Activated CD8-positive, alpha-beta memory T cell treated with anti-CD3 and anti-CD28 coated beads for 24 hours (primary cell): ENCODE results near the gene ISG20L2.
A peak's percentile ranks its signal among the peaks of the same experiment; 100 is the strongest.

ENCODE experiments used
- DNase-seq: peaks from one replicate; pipeline ENCODE4 v3.0.0-alpha.2; 2020

The ISG20L2 gene

DNA sequence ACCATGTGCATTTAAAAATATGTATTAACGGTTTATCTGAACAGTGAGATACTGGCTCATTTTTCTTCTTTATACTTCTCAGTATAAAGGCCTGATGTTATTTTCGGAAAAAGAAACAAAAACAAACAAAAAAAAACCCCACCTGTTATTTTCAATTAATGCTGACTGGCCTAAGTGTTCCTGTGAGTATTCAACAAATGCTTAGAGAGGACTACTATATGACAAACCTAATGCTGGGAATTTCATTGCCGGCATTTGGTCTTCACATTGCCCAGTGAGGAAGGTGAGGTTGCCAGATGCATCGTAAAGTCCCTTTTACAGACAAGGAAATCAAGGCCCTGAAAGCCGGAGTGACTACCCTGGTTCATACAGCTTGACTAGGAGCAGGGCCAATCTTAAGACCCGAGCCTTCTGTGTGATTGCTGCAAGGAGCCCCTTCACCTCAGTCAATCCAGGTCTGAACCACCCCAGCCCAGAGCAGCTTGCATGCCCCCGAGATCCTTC is 11.7 kb upstream of the ISG20L2 start:
- no peak for DNase-seq

- DNase-seq: no peak
Measured at GRCh38 chr1:156738916-156739315, 10.3 kb upstream of the ISG20L2 start.

- DNase-seq: no peak
Measured at GRCh38 chr1:156738407-156738806, 9.8 kb upstream of the ISG20L2 start.

- DNase-seq: no peak
Measured at GRCh38 chr1:156733989-156734584, 5.5 kb upstream of the ISG20L2 start.

DNA sequence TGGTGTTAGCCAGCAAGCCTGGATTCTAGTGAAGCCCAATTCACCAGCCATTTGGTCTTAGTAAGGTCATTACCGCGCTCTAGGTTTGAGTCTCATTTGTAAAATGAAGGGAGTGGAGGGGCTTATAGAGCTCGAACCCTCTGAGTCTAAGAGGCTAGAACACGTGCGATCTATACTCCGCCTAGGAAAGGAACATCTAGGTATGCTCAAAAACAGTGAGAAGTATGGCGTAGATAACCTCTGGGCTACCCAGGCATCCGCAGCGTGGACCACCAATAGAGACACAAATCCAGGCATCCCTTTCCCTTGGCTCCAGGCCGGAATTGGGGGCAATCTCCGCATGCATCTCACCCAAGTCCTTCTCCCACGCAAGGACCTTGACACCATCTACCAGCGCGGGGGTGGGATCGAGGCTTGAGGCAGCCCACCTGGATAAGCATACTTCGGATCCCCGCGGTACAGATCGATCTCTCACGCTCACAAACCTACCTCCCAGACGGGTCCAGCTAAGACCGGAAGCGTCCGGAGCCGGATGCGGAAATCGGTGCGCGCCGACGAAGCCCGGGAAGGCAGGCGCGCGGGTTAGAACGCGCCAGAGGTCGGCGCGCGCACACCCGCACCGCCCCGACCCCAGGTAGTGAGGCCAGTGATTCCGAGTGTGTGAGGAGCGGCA is 504 bp downstream of the ISG20L2 start, which contains the start of gene METTL25B:
Gene METTL25B, plus strand, starts transcription at position 544 of the 673 bp plus-strand sequence. CDS start 636 bp downstream, outside the sequence.
- DNase-seq: peak; percentile 91

GRCh38 chr1:156727492-156727891 is 1.1 kb downstream of the ISG20L2 start:
- no peak for DNase-seq

DNA sequence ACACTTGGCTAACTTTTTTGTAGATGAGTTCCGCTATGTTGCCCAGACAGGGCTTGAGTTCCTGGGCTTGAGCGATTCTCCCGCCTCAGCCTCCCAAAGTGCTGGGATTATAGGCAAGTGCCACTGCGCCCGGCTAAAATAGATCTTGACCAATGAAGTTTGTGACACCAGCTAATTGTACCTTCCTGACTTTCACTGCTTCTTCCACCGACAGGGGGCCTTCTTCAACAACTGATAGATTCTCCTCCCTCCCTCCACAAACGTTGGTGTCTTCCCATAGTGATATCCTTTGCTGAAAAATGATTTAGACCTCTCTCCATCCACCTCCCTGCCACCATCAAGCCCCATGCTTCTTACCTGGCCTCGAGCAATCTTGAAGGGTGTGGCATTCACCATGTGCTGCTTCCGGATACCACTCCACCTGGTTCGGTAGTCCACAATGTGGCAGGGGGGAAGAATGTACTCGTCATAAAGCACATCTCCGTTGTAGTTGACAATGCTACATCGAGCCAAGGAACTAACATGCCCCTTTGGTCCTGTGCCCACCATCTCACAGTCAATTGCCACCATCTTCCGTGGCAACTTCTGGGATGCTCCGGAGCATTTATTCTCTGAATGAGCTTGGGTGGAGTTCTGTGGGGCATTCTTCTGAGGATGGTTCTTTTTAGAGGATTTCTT is 1.9 kb downstream of the ISG20L2 start:
- peak; percentile 79 for DNase-seq

- peak; percentile 89 for DNase-seq
Measured at GRCh38 chr1:156725683-156726280, 2.8 kb downstream of the ISG20L2 start.

DNA sequence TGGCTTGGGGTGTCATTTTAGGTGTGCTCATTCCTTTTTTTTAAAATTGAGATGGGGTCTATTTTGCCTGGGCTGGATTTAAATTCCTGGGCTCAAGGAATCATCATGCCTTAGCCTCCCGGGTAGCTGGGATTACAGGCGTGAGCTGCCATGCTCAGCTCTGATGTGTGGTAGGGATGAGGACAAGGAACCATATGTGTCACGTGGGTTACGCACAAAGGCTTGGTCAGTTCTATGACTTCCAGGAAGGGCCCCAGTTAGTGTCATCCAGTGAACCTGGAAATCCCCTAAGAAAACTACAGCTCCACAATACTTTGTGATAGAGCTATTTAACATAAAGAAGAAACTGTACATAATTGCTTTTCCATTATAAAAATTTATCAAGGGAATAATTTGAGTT is 7.0 kb downstream of the ISG20L2 start:
- DNase-seq: no peak

DNA sequence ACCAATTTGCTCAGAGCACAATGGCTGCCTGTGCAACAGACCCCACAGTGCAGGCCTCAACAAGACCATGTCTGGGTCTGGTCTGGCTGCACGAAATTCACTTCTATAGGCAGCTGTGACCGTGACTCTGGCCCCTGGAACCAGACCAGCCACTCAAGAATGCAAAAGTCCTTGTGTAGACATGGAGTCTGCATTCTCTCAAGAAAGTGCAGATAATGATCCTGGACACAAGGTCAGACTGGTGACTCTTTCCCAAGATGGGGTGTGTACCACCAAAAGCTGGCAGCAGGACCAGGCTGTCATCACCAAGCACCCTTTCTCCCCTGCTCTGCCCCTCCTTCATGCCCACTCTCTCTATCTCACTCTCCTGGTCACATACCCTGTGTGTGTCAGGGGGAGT is 7.4 kb downstream of the ISG20L2 start:
- DNase-seq: no peak

DNA sequence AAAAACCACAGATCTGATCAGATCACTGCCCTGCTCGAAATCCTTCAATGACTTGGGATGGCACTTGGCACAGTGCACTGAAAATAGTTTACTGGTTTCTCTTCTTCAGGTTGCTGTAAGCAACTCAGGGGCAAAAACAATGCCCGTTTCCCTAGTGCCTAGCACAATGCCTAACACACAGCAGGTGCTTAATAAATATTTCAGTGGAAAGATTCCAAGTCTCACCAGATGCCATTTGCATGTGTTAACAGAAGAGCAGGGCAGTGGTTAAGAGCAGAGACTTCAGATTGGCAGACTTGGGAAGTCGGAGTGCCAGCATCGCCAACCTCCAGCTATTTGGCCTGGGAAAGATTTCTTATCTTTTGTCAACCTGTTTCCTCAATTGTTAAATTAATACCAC is 11.2 kb downstream of the ISG20L2 start:
- no peak for DNase-seq

DNA sequence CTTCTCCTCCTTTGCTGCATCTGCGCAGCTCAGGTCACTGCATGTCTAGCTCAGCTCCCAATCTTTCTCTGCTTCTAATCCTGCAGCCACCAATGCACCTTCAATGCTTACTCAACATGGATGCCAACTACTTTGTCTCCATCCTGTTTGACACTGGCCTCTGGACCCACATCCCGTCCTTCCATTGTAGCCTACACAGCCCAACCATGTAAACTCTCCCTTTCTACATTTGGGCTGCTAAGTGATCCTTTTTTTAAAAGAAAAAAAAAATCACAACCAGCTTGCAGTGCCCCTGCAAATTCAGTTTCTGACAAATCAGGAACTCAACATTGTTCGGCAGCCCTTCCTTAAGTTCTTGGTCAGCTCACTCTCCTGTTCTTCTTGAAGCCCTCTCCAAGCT is 13.7 kb downstream of the ISG20L2 start:
- no peak for DNase-seq

- no peak for DNase-seq
Measured at GRCh38 chr1:156712626-156713025, 15.9 kb downstream of the ISG20L2 start.

DNA sequence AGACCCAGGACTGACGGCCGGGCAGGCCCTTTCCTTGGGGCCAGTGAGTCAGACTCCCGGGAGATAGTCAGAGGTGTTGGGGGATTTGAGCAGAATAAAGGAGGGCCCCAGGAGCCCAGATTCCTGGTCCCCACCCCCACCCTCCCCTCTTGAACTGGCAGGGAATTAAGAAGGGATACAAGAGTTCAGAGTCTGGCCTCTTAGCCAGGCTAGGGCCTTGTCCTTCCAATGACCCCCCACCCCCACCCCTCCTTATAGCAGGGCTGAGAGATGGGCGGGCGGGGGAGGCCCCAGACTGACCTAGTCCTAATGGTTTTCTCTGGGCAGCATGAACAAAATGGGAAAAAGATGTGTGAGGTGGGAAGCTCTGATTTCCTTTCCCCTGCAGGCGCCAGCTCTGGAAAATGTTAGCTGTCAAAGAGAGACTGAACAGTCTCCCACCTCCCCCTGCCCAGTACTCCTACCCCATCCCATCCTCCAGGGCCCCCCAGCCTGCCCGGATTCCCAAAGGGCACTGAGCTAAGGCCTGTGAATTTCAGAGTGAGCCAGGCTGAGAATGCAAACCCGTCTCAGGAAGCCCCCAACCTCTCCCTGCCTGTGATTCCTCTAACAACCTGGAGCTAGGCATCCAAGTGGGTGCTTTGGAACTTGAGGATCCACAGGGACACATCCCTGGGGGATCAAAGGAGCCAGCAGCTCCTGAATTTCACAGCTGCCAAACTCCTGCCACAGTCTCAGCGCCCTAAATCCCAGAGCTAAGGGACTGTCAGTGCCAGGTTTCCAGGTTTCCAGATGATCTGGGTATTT is 17.4 kb downstream of the ISG20L2 start:
- DNase-seq: no peak

- DNase-seq: no peak
Measured at GRCh38 chr1:156709757-156710489, 18.6 kb downstream of the ISG20L2 start.

GRCh38 chr1:156709031-156709430 is 19.5 kb downstream of the ISG20L2 start:
- no peak for DNase-seq

DNA sequence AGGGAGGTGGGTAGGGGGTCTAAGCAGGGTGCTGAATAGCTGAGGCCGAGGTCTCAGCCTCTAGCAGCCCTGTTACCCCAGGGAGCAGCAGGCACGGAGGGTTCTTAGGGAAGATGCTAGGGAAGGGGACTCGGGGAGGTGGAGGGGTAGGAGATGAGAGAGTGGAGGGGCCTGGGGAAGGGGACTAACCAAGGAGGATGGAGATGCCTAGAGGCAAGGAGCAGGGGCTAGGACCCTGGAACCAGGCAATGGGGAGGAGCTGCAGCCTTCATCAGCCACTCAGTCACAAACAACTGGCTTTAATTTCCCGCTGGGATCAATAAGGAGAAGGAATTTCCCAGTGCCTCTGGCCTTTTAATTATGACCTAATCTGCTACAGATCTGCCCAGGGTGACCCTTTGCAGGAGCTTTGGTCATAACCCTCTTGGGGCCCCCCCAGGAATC is 20.3 kb downstream of the ISG20L2 start:
- DNase-seq: no peak

GRCh38 chr1:156707417-156708217 is 20.9 kb downstream of the ISG20L2 start:
- no peak for DNase-seq

DNA sequence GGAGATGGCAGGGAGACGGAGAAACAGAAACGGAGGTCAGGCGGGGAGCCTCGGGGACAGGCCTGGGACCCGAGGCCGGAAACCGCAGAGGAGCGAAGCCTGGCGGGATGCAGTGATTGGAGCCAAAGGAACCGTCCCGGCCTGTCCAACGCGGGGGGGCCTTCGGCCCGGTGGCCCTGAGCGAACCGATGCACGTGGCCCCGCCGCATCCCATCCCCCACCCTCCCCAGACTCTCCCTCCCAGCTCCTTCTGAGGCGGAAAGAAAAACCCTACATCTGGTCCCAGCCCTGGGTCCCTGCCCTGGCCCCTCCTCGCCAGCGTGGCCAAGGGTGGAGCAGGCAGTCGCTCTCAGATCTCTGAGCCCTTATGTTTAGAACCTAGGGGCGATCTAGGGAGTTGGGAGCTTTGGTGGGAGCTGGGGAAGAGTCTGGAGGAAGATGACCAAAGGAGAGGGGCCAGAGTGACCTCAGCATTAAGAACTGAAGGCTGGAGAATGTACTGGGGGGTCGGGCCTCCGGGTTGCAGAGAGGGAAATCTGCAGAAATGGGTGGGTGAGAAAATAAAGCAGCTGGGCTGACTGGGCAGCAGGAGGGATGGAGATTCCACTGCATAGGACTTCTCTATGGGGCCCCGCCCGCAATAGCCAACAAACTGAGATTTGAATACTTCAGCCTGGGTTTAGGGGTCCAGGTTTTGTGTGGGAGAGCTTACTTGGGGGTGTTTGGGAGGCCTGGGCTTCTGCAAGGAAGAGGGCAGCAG is 21.7 kb downstream of the ISG20L2 start:
- no peak for DNase-seq
